Measurements from ENCODE around the gene ABCB9.

The ABCB9 gene

DNA sequence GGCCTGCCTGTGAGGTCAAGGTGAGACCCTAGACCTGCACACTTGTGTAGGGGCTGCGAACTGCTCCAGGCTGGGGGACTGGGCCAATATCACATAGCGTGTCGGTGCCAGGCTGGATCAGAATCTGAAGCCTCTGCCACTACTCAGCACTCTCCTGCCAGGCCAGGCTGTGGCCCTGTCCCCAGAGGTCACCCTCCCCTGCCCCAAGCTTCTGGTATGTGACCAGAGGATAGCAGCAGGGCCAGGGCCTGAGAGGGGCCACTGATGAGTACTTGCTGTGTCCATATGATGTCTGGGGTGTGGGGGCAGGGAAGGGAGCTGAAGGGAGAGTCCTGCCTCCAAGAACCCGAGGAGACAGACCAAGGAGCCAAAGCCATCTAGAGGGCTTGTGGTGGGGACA, 32.1 kb upstream of the ABCB9 start:
- TF ChIP-seq CTCF (conservative IDR thresholded peaks at IDR 0.05) (no peak), ZFX (IDR thresholded peaks at IDR 0.05) (no peak)
- no peak overlapping the region for H3K27ac ChIP-seq

DNA sequence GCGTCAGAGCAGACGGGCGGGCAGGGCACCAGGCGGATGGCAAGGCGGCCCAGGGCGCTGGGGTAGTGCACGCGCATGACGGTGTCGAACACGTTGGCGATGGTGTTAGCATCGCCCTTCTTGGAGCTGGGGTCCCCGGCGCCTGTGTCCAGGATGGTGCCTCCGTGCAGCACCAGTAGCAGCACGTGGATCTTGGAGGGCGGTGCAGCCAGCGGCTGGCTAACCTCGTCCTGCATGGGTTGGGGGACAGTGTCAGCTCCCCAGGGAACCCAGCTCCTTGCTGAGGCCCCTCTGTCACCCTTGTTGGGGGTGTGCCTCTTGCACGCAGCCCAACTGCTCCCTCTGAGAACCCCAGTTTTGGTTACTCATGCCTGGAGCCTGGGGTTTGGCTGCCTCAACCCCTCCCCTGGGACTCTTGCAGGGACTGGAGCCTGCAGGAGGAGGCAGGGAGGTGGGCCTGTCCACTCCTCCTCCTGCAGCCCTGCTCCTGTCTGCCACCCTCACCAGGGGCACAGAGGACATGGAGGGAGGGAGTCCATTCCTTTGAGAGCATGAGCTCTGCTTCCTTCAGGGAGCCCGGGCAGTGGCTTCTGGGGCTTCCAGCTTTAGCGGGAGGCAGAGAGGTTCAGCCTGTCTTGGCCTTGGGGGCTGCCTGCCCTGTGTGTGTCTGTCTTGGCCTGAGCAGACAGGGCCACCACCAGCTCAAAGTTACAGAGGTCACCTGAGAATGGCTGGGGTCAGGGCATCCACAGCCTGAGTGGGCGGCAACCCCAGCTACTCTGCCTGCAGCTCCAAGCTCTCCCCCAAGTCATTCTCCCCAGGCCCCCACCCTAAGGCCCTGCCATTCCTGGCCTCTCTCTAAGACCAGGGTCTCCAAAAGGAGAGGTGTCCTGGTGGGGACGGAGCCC, 31.3 kb upstream of the ABCB9 start:
- no peak overlapping the region for H3K27ac ChIP-seq
- TF ChIP-seq ZFX (IDR thresholded peaks at IDR 0.05) (no peak), CTCF (conservative IDR thresholded peaks at IDR 0.05) (no peak)

DNA sequence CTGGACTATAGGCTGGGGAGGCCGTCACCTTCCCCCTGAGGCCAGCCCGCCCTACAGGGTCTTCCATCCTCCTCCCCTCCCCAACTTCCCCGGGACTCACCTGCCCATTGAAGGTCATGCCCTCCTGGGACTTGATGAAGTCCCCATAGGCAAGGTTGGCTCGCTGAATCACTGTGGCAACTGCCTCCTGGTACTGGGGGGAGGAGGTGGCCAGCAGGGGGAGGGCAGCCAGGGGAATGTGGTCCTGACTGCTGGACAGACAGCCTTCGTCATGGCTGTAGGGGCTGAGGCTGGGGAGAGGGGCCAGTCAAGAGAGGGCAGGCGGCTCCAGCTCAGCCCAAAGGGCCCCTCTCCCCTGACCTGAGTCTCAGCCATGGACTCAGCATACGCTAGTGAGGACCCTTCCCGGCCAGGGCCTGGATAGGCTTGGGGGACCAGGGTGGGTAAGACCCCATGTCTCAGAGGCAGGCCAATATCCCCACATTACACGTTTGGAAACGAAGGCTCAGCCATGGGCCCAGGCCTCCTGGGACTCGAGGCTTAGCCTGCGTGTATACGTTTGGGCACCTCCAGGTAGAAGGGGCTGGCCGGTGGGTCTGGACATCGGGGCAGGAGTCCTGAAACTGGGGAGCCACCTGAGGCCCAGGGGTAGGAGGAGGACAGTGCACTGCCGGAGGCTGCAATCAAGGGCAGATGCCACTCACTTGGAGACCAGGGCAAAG, 30.5 kb upstream of the ABCB9 start:
- no peak for TF ChIP-seq ZFX (IDR thresholded peaks at IDR 0.05)
- TF ChIP-seq CTCF (conservative IDR thresholded peaks at IDR 0.05) = no peak
- H3K27ac ChIP-seq = no peak overlapping the region

GRCh38 chr12:122996188-122996601, 29.9 kb upstream of the ABCB9 start:
- no peak for TF ChIP-seq CTCF (conservative IDR thresholded peaks at IDR 0.05)
- no peak for TF ChIP-seq ZFX (IDR thresholded peaks at IDR 0.05)
- H3K27ac ChIP-seq = no peak overlapping the region

DNA sequence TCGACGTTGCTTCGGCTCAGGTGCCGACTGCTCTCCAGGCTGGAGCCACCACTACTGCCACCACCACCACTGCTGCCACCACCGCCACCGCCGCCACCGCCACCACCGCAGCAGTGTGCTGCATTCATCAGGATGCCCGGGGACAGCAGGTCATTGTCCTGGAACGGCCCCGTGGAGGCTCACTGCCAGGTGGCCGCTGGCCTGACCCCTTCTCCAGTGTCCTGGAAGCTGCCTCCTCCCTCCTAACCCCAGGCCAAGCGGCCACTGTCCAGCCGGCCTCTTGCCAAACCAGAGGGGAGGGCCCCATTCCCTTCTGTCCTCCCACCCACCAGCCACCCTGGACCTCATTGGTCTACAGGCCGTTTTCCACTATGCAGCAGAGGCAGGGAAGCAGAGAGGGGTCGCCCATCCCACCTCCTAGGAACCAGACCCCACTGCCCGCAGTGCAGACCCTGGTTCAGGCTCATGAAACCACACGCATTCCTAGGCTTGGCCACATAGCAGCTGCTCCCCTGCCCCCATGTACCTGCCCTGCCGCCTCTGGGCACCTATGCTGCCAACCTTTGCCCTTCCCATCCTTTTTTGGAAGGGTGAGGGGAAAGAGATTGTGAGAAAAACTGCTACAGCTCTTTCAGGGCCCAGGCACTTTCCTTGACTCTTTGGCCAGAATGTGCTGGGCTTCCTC, 29.4 kb upstream of the ABCB9 start:
- H3K27ac ChIP-seq = no peak overlapping the region
- TF ChIP-seq CTCF (conservative IDR thresholded peaks at IDR 0.05) (no peak), ZFX (IDR thresholded peaks at IDR 0.05) (no peak)

DNA sequence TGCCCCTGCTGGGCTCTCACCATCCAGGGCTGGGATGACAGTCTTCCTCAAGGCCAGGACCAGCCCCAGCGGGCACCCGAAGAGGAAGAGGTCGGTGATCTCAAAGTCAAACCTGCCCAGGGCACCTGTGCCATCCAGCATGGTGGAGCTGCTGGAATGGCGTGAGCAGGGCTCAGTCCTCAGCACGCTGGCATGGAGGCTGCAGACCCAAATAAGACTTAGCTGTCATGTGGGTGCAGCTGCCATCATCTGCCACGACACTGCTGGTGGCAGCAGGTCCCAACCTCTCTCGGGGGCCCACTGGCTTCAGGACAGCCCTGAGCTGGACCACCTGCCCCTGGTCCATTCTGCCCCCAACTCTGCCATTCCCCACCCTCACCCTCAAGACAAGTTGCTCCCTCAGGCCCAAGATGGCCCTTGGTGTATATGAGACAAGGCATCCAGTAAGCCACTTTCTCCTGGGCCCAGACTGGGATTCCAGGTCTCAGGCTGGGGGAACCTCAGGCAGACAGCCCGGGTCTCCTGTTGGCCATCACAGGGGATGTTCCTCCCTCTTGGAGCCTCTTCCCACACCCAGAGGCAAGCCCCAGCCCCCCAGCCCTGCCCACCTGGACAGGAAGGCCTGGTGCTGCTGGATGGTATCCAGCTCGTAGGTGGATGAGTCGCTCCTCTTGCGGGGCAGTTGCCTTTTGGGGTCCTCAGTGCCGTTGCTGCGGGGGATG, 28.7 kb upstream of the ABCB9 start:
- H3K27ac ChIP-seq = no peak overlapping the region
- no peak for TF ChIP-seq ZFX (IDR thresholded peaks at IDR 0.05)
- no peak for TF ChIP-seq CTCF (conservative IDR thresholded peaks at IDR 0.05)

All from C4-2B (cell line).